T-helper 1 cell treated with Interleukin-12 subunit alpha and Interleukin-12 subunit beta and Interleukin-4 antibody, amounts not matched to agents 30 ng/mL and 1 ng/mL, for 36 hours (primary cell): ENCODE data around the gene NEDD8. TPM values are rescaled to one million over a fixed set of nuclear protein-coding genes. Genes with fewer than 3 reads are reported as not detected.
"Not testable (repeated sequence)": the region's sequence is repeated elsewhere in the genome, so short reads cannot be mapped to it uniquely, and the experiment has no call there.

Source experiments
- intact Hi-C: fragments of 100-400 bp; cut with micrococcal nuclease; formaldehyde crosslinking; loops from one replicate; pipeline ENCODE4 v1.15.1; 2024
- total RNA-seq: library from RNA; stranded (reverse); gene quantifications from 2 replicates; pipeline ENCODE4 v1.2.3, GENCODE V29; 2022

Gene NEDD8
- total RNA-seq, 1 donor from 2014 or later, result 191 TPM

DNA sequence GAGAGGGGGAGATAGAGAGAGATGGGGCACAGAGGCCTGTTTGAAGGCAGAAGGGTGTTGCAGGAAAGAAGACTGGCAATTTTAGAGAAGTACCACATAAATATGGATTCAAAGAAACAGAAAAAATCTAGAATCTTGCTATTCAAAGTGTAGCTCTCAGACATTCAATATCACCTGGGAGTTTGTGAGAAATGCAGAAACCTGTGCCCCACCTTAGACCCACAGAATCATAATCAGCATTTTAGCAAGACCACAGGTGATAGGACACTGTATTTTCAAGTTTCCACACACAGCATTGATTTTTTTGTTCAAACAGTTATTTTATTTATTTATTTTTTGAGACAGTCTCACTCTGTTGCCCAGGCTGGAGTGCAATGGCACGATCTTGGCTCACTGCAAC, 3.3 kb downstream of the NEDD8 start:
- intact Hi-C loops, result no loop called here

DNA sequence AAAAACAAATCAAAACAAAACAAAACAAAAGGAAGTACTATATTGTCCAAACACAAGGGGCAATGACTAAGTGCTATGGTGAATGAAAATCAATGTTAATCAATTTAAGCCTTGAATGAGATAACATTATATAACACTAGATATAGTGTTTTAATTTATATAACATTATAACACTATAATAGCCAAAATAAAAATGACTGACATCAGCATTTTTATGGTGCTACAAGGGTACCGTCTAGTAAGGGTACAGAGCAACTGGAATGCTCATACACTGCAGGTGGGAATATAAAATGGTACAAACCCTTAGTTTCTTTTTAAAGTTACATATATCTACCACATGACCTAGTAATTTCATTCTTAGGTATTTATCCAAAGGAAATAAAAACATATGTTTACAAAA, 5.7 kb downstream of the NEDD8 start:
- intact Hi-C loops, result no loop called here

- intact Hi-C loops, result no loop called here
Measured at GRCh38 chr14:24224618-24225071, 7.5 kb downstream of the NEDD8 start.

DNA sequence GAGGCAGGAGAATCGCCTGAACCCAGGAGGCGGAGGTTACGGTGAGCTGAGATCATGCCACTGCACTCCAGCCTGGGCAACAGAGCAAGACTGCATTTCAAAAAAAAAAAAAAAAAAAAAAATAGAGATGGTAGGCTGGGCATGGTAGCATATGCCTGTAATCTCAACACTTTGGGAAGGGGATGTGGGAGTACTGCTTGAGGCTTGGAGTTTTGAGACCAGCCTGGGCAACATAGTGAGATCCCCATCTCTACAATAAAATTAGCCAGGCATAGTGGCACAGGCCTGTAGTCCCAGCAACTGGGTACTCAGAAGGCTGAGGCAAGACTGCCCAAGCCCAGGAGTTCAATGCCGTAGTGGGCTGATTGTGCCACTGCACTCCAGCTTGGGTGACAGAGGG, 9.2 kb downstream of the NEDD8 start:
- intact Hi-C loops, result not testable (repeated sequence)

GRCh38 chr14:24219521-24219920, 12.6 kb downstream of the NEDD8 start:
- intact Hi-C loops, result loop anchor here (10.0 kb wide), 1 partner anchor 455 kb away; no protein-coding TSS in a partner anchor

GRCh38 chr14:24219080-24219479, 13.1 kb downstream of the NEDD8 start:
- intact Hi-C loops, result loop anchor here (10.0 kb wide), 1 partner anchor 456 kb away; no protein-coding TSS in a partner anchor

DNA sequence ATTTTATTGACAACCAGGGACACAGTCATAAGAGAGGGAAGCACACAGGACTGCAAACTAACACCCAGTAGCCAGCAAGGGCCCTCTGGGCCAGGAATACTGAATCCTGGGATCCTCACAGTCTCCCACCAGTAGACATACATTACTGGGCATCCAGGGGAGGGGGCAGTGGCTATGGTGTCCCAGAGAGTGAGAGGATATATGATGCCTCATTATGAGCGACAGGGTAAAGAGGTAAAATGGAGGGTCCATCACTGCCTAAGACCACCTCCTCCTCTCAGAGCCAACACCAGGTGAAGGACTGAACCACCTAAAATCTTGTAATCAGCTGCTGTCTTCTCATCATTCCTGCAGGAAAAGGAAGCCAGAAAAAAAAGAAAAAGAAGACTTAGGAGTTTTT, 15.3 kb downstream of the NEDD8 start:
- intact Hi-C loops, result loop anchor here (1.0 to 10.0 kb wide), 8 partner anchors 15 to 458 kb away; partner anchors contain the start of genes GMPR2, NEDD8, RABGGTA and RNF31

GRCh38 chr14:24216345-24216699, 15.8 kb downstream of the NEDD8 start:
- intact Hi-C loops, result loop anchor here (1.0 to 10.0 kb wide), 8 partner anchors 16 to 458 kb away; partner anchors contain the start of genes GMPR2, NEDD8, RABGGTA and RNF31

- intact Hi-C loops, result loop anchor here (1.0 to 10.0 kb wide), 8 partner anchors 17 to 459 kb away; partner anchors contain the start of genes GMPR2, NEDD8, RABGGTA and RNF31
Measured at GRCh38 chr14:24215495-24216344, 16.4 kb downstream of the NEDD8 start, which contains the start of gene MDP1. Gene MDP1, minus strand, starts transcription at chr14:24216066. Its CDS starts 111 bp downstream, at chr14:24215955.

DNA sequence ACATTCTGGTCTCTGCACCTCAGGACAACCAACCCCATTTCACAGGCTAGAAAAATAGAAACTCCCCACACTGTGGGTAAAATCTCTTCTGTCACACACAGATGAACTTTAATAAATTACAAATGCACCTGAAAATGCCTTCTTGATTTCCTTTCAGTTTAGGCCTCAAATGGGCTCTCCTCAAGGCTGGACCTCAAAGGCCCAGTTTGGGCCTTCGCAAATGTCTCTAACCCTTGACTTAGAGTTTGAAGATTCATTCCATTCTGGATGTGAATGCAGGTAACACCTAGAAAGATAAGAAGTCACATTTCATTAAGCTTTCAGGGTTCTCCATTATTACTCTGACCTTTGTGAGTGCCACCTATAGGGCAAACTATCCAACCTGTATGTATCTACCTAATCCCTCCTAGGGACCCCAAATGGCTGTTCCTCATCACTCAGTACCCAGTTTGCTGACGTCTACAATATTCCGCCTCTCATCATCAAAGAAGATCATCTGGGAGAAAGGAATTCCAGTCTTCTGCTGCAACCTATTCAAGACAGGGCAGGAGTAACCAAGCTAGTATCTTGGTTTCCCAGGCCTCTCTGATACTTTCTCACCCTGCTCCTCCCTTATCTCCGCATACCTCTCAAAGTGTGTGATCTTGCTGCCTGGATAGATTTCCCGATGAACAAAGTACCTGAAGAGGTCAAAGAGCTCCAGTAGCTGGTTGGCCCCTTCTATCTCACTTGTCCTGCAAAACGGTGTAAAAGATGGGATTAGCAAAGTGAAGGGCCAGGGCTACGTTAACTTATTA, 18.1 kb downstream of the NEDD8 start:
- intact Hi-C loops, result loop anchor here (1.0 to 10.0 kb wide), 11 partner anchors 19 to 892 kb away; partner anchors contain the start of genes DCAF11, DHRS1, EMC9 and IPO4

- intact Hi-C loops, result loop anchor here (1.0 to 10.0 kb wide), 11 partner anchors 18 to 891 kb away; partner anchors contain the start of genes DCAF11, DHRS1, EMC9 and IPO4
Measured at GRCh38 chr14:24212924-24213865, 19.0 kb downstream of the NEDD8 start, which contains the start of gene CHMP4A. Gene CHMP4A, minus strand, starts transcription at chr14:24213488. Its CDS starts 49 bp downstream, at chr14:24213439.

DNA sequence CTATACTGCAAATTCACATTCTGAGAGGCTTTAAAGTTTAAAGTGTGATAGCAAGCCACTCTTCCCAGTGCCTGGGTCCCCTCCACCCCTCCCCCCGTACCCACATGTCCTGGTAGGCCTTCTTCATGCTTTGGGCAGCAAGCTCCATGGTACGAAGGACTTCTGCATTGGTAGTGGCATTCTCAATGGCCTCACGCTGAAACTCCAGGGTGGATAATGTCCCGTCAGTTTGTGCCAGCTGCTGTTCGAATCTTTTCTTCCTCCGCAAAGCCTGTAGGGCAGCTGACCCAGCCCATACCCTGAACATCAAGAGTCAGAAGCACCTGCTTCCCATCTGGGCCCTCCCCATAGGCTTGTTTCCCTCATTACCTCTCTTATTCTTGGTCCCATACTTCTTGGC, 20.9 kb downstream of the NEDD8 start:
- intact Hi-C loops, result loop anchor here (5.0 to 10.0 kb wide), 2 partner anchors 463 to 889 kb away; partner anchors contain the start of gene PABPN1

DNA sequence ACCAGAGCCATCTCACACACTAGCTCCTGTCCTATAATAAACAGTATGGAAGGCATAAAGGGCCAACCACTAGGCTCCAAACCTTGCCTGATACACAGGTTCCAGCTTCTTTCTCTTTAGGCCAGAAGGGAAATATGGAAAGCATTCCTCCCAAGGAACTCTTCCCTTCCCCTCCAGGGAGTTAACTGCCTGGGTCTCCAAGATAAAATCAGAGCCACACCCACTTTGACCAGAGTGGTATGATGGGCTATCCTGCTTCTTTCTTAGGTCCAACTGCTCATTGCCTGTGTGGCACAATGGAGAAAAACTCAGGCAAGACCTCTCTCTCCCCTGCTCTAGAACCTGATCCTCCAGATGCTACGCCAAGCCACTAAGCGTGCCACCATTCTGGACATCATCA, 24.5 kb downstream of the NEDD8 start:
- intact Hi-C loops, result no loop called here

DNA sequence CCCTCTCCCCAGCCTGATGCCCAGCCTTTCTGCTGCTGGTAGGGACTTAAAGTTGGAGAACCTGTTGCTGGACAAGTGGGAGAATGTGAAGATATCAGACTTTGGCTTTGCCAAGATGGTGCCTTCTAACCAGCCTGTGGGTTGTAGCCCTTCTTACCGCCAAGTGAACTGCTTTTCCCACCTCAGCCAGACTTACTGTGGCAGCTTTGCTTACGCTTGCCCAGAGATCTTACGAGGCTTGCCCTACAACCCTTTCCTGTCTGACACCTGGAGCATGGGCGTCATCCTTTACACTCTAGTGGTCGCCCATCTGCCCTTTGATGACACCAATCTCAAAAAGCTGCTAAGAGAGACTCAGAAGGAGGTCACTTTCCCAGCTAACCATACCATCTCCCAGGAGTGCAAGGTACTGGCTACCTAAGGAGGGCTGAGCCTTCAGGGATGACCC, 25.0 kb downstream of the NEDD8 start:
- intact Hi-C loops, result no loop called here

GRCh38 chr14:24206260-24207103, 25.7 kb downstream of the NEDD8 start:
- intact Hi-C loops, result no loop called here

DNA sequence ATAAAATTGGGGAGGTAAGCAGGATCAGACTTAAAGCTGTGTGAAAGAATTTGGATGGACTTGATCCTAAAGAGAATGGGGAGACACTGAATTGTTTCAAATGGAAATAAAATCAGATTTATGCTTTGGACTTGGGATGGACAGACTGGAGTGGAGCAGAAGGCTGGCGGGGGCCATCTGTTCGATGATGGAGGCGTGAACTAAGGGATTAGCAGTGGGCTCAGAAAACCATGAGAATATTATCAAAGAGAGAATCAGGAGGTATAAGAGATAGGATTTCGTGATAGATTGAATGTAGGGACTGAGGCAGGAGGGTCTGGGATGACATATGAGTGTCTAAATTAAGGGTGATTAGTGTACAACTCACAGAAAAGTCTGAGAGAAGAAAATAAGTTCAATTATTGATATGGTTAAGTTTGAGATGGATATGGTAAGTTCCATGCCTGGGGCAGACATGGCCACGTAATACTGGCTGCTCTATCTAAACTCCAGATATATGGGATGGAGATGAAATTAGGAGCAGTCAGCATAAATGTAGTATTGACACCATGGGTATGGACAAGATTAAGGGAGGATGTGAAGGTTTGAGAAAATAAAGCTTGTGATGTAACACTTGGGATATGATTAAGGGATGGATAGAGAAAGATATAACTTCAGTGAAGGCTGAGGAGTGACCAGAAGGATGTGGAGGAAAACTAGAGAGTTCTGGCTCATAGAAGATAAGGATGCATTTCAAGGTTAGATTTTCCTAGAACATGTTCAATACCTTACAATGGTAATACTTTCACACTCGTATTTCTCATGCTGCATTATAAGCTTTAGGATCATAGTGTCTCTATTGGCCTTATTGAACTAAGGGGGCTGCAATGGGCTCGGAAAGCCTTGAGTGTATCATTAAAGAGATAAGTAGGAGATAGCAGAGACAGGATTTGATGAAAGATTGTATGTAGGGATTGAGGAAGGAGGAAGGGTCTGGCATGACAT, 27.7 kb downstream of the NEDD8 start:
- intact Hi-C loops, result no loop called here

GRCh38 chr14:24203249-24203886, 28.8 kb downstream of the NEDD8 start:
- intact Hi-C loops, result not testable (repeated sequence)
